SK-N-SH treated with all-trans-retinoic acid at 6 μM for 48 hours (cell line): ENCODE results near the gene AUH.

Experiments
- ATAC-seq: fragments of 200-7000 bp; cut with Tn5 transposase; 3 replicates; pipeline ENCODE4 v1.9.1; 2020; ENCODE audit warnings: mild to moderate bottlenecking, moderate library complexity
- ARNTL ChIP-seq: fragments of 450-650 bp; formaldehyde crosslinking; IDR thresholded peaks from 2 replicates; pipeline ENCODE4 v1.5.0; 2020; ENCODE audit warnings: low read depth, mild to moderate bottlenecking, moderate library complexity, borderline replicate concordance
- CREB5 ChIP-seq: fragments of 250-450 bp; sonication (Bioruptor Pico); IDR thresholded peaks from 2 replicates; pipeline ENCODE4 v1.5.1; 2020; ENCODE audit warnings: low read depth, mild to moderate bottlenecking, moderate library complexity
- CSDC2 ChIP-seq: fragments of 250-450 bp; sonication (Bioruptor Pico); IDR thresholded peaks from 2 replicates; pipeline ENCODE4 v1.5.0; 2020; ENCODE audit warnings: mild to moderate bottlenecking, moderate library complexity
- CSRNP3 ChIP-seq: fragments of 250-450 bp; sonication (Bioruptor Pico); IDR thresholded peaks from 2 replicates; pipeline ENCODE4 v1.5.1; 2021; ENCODE audit warnings: mild to moderate bottlenecking, moderate library complexity
- ESRRG ChIP-seq: fragments of 250-450 bp; sonication (Bioruptor Pico); IDR thresholded peaks from 2 replicates; pipeline ENCODE4 v1.6.1; 2021; ENCODE audit warnings: mild to moderate bottlenecking
- GLIS3 ChIP-seq: fragments of 250-450 bp; sonication (Bioruptor Pico); IDR thresholded peaks from 2 replicates; pipeline ENCODE4 v1.5.0; 2020; ENCODE audit warnings: mild to moderate bottlenecking, moderate library complexity
- ISL1 ChIP-seq: fragments of 250-450 bp; sonication (Bioruptor Pico); IDR thresholded peaks from 2 replicates; pipeline ENCODE4 v2.1.2; 2022; ENCODE audit warnings: mild to moderate bottlenecking, moderate library complexity
- OSR1 ChIP-seq: fragments of 250-450 bp; sonication (Bioruptor Pico); IDR thresholded peaks from 2 replicates; pipeline ENCODE4 v1.8.0; 2022; ENCODE audit warnings: moderate library complexity, mild to moderate bottlenecking, inconsistent platforms
- POU6F1 ChIP-seq: fragments of 250-450 bp; sonication (Bioruptor Pico); IDR thresholded peaks from 2 replicates; pipeline ENCODE4 v1.8.0; 2021; ENCODE audit warnings: low read depth, mild to moderate bottlenecking, moderate library complexity, borderline replicate concordance
- SNAI2 ChIP-seq: fragments of 250-450 bp; sonication (Bioruptor Pico); IDR thresholded peaks from 2 replicates; pipeline ENCODE4 v1.5.0; 2020; ENCODE audit warnings: mild to moderate bottlenecking, moderate library complexity
- TCF4 ChIP-seq: fragments of 250-450 bp; sonication (Bioruptor Pico); IDR thresholded peaks from 2 replicates; pipeline ENCODE4 v1.8.0; 2021; ENCODE audit warnings: mild to moderate bottlenecking, moderate library complexity, borderline replicate concordance
- TOX ChIP-seq: fragments of 250-450 bp; sonication (Bioruptor Pico); IDR thresholded peaks from 2 replicates; pipeline ENCODE4 v1.8.0; 2021; ENCODE audit warnings: mild to moderate bottlenecking, moderate library complexity, borderline replicate concordance
- TSHZ2 ChIP-seq: fragments of 250-450 bp; sonication (Bioruptor Pico); IDR thresholded peaks from 2 replicates; pipeline ENCODE4 v1.5.0; 2020; ENCODE audit warnings: mild to moderate bottlenecking, moderate library complexity
- ZC3H10 ChIP-seq: fragments of 250-450 bp; sonication (Bioruptor Pico); IDR thresholded peaks from 2 replicates; pipeline ENCODE4 v1.5.1; 2021; ENCODE audit warnings: mild to moderate bottlenecking, moderate library complexity
- ZFP3 ChIP-seq: fragments of 250-450 bp; sonication (Bioruptor Pico); IDR thresholded peaks from 2 replicates; pipeline ENCODE4 v1.5.0; 2020; ENCODE audit warnings: mild to moderate bottlenecking, moderate library complexity
- ZFP30 ChIP-seq: fragments of 450-650 bp; formaldehyde crosslinking; IDR thresholded peaks from 2 replicates; pipeline ENCODE4 v1.5.0; 2022; ENCODE audit warnings: mild to moderate bottlenecking, moderate library complexity
- ZNF565 ChIP-seq: fragments of 450-650 bp; formaldehyde crosslinking; conservative IDR thresholded peaks from 2 replicates; pipeline ENCODE4 v1.5.0; 2020; ENCODE audit warnings: low read depth, mild to moderate bottlenecking, moderate library complexity
- ZNF70 ChIP-seq: fragments of 450-650 bp; formaldehyde crosslinking; IDR thresholded peaks from 2 replicates; pipeline ENCODE4 v1.5.0; 2020; ENCODE audit warnings: mild to moderate bottlenecking, moderate library complexity
- ZNF8 ChIP-seq: fragments of 450-650 bp; formaldehyde crosslinking; IDR thresholded peaks from 2 replicates; pipeline ENCODE4 v1.5.0; 2020; ENCODE audit warnings: mild to moderate bottlenecking, moderate library complexity

Gene AUH

GRCh38 chr9:91359734-91360470 is 1.8 kb downstream of the AUH start (continued):
- no peak for TF ChIP-seq POU6F1 (CRISPR knock-in tag)

- ATAC-seq, result no peak
Observed at GRCh38 chr9:91359083-91359482, 2.6 kb downstream of the AUH start.

GRCh38 chr9:91354881-91355280 is 6.8 kb downstream of the AUH start:
- ATAC-seq, result no peak
- TF ChIP-seq ESRRG (CRISPR knock-in tag) (no peak), TSHZ2 (CRISPR knock-in tag) (no peak), OSR1 (CRISPR knock-in tag) (no peak), GLIS3 (CRISPR knock-in tag) (no peak), CSDC2 (CRISPR knock-in tag) (no peak), POU6F1 (CRISPR knock-in tag) (no peak), CSRNP3 (CRISPR knock-in tag) (no peak), TOX (CRISPR knock-in tag) (no peak), ISL1 (no peak), ZC3H10 (CRISPR knock-in tag) (no peak), SNAI2 (no peak), ZNF70 (CRISPR knock-in tag) (no peak), ARNTL (no peak), ZFP3 (CRISPR knock-in tag) (no peak)

More at GRCh38 chr9:91359083-91359482, 2.6 kb downstream of the AUH start:
- TF ChIP-seq ZFP3 (CRISPR knock-in tag) (no peak), OSR1 (CRISPR knock-in tag) (no peak), CSDC2 (CRISPR knock-in tag) (no peak), ZNF8 (CRISPR knock-in tag) (no peak), ZNF70 (CRISPR knock-in tag) (no peak), CSRNP3 (CRISPR knock-in tag) (no peak), GLIS3 (CRISPR knock-in tag) (no peak), ISL1 (no peak), CREB5 (CRISPR knock-in tag) (no peak), TCF4 (no peak), ZFP30 (no peak), ZNF565 (CRISPR knock-in tag) (no peak), ARNTL (no peak), POU6F1 (CRISPR knock-in tag) (no peak)
